HepG2 (cell line): Measurements from ENCODE around the gene TMEM158. TPM values are rescaled to one million over a fixed set of nuclear protein-coding genes. Genes with fewer than 3 reads are reported as not detected.

Experiments
- ATAC-seq: fragments of 200-7000 bp; cut with Tn5 transposase; 3 replicates; pipeline ENCODE4 v1.9.1; 2020; ENCODE audit warnings: mild to moderate bottlenecking, moderate library complexity
- BruUV-seq: library from RNA; stranded (reverse); fragments of 400-500 nt; replicated peaks from 2 replicates; lab custom pipeline; 2021; lab: Mats Ljungman, UMichigan
- CTCF ChIA-PET: fragments of 300-600 bp; formaldehyde crosslinking; extraction: SDS; loops from one replicate; lab custom pipeline; 2021; ENCODE audit warnings: low total read pairs, inconsistent platforms, low intra/inter-chr PET ratio; lab: Yijun Ruan, JAX
- POLR2A ChIA-PET: fragments of 350-600 bp; sonication (Branson Sonifier 250); formaldehyde crosslinking; loops from one replicate; lab custom pipeline; 2020; ENCODE audit warnings: antibody characterized with exemption, inconsistent platforms; lab: Yijun Ruan, JAX
- DNase-seq: peaks from one replicate; pipeline ENCODE4 v3.0.0-alpha.2; 2015; ENCODE audit warnings: low spot score
- FAIRE-seq: peaks from 3 replicates; lab custom pipeline; 2011; peaks lifted over from hg19 to GRCh38; lab: Jason Lieb, UNC
- H2AFZ ChIP-seq: one replicate; pipeline ENCODE4 v1.6.1; 2011; ENCODE audit warnings: low read length, inconsistent platforms
- H3K27ac ChIP-seq: fragments of 300-600 bp; 3 replicates; pipeline ENCODE4 v1.8.0; 2011; ENCODE audit warnings: mixed run types, mild to moderate bottlenecking, mixed read lengths, low read length, inconsistent platforms; ENCODE audit not compliant: insufficient read depth; ENCODE audit errors: extremely low read length
- H3K27me3 ChIP-seq, 2 experiments: fragments of 200-600 bp in 1 of 2; 2 replicates in 1 of 2; 3 replicates in 1 of 2; pipeline versions ENCODE4 v1.6.0 to v1.8.0; 2011; ENCODE audit warnings: low read length in 2 of 2, mild to moderate bottlenecking in 2 of 2, moderate library complexity in 2 of 2, inconsistent platforms in 1 of 2; ENCODE audit not compliant: insufficient read depth in 2 of 2, control insufficient read depth in 1 of 2
- H3K36me3 ChIP-seq, 2 experiments: fragments of 200-600 bp in 1 of 2; replicated peaks in 1 of 2; 2 replicates in 1 of 2; 3 replicates in 1 of 2; pipeline versions ENCODE4 v1.5.1 to v1.8.0; 2011; ENCODE audit warnings: low read length in 2 of 2, inconsistent platforms in 1 of 2; ENCODE audit not compliant: insufficient read depth in 2 of 2, control insufficient read depth in 1 of 2
- H3K4me1 ChIP-seq: 2 replicates; pipeline ENCODE4 v1.5.1; 2012; ENCODE audit warnings: low read length, inconsistent platforms; ENCODE audit not compliant: insufficient read depth
- H3K4me2 ChIP-seq: 2 replicates; pipeline ENCODE4 v1.6.0; 2011; ENCODE audit warnings: low read depth, low read length, inconsistent platforms
- H3K4me3 ChIP-seq, 3 experiments: fragments of 200-600 bp in 1 of 3; sonication (generic), shearing (Covaris generic) in 1 of 3; replicated peaks in 1 of 3; 2 replicates each; pipeline ENCODE4 v1.5.1; 2011 to 2016; ENCODE audit warnings: low read length in 3 of 3, inconsistent platforms in 2 of 3, low read depth in 2 of 3, mild to moderate bottlenecking in 2 of 3, control low read depth in 1 of 3, mixed read lengths in 1 of 3; ENCODE audit not compliant: insufficient read depth in 1 of 3
- H3K79me2 ChIP-seq: one replicate; pipeline ENCODE4 v1.6.1; 2011; ENCODE audit warnings: low read length, inconsistent platforms; ENCODE audit not compliant: insufficient read depth
- H3K9ac ChIP-seq: 2 replicates; pipeline ENCODE4 v1.6.0; 2011; ENCODE audit warnings: mild to moderate bottlenecking, low read depth, low read length, inconsistent platforms; ENCODE audit not compliant: insufficient read depth
- H3K9me3 ChIP-seq: 2 replicates; pipeline ENCODE4 v1.5.1; 2012; ENCODE audit warnings: mild to moderate bottlenecking, low read length
- H4K20me1 ChIP-seq: 2 replicates; pipeline ENCODE4 v1.6.0; 2011; ENCODE audit warnings: inconsistent platforms, mild to moderate bottlenecking, low read length, moderate library complexity; ENCODE audit not compliant: insufficient read depth
- CEBPB ChIP-seq: IDR thresholded peaks from 2 replicates; pipeline ENCODE4 v1.6.1; 2011; ENCODE audit warnings: low read depth, low read length, improper control_type of control experiment, borderline replicate concordance
- DPF2 ChIP-seq: sonication (generic); formaldehyde crosslinking; IDR thresholded peaks from 2 replicates; pipeline ENCODE4 v1.4.0; 2020; ENCODE audit warnings: mild to moderate bottlenecking, low read depth, missing genetic modification reagents, borderline replicate concordance
- WGBS: methylation state at CpG from one replicate; pipeline ENCODE4 v1.1.6; 2017; ENCODE audit warnings: low lambda C conversion rate; 5-methylcytosine and 5-hydroxymethylcytosine counted together
- in situ Hi-C: cut with HindIII; loops from 2 replicates; pipeline ENCODE4 v1.10.0; 2017; ENCODE audit warnings: low pct_unique_long_range_greater_than_20kb; ENCODE audit not compliant: extremely low pct_ligation_motif_present
- intact Hi-C: fragments of 100-400 bp; cut with micrococcal nuclease; formaldehyde crosslinking; loops from one replicate; pipeline ENCODE4 v1.10.0; 2022; ENCODE audit not compliant: unreplicated experiment
- polyA plus RNA-seq, 8 experiments: library from polyadenylated mRNA; depleted of rRNA in 3 of 8; stranded (reverse) in 7 of 8; unstranded in 1 of 8; fragments of >200 nt; fragmentation: Illumina TruSeq in 4 of 8; extraction: Trizol in 4 of 8; gene quantifications; 2 replicates each; pipeline versions ENCODE4 v1.2.1 to v1.2.3, GENCODE V29; 2011 to 2016; ENCODE audit warnings: low read depth in 4 of 8, missing spikeins in 1 of 8, mixed read lengths in 1 of 8; ENCODE audit not compliant: insufficient read depth in 1 of 8
- total RNA-seq, 5 experiments: library from RNA; depleted of rRNA; stranded (reverse); fragments of >200 nt; fragmentation: Illumina TruSeq; extraction: Trizol; gene quantifications; 2 replicates each; pipeline ENCODE4 v1.2.3, GENCODE V29; 2016; ENCODE audit warnings: low read depth in 1 of 5
- TF ChIP-seq, protein P1 (sequence below): sonication (generic); IDR thresholded peaks from 2 replicates; pipeline ENCODE4 v1.6.1; 2016; ENCODE audit warnings: low read depth, borderline replicate concordance

TMEM158 gene
- total and polyA plus RNA-seq, 2 of the 13 experiments (the other 11 are each of a cell fraction or from before 2014, with no cell fraction given): 0.13 TPM; not detected in 1

DNA sequence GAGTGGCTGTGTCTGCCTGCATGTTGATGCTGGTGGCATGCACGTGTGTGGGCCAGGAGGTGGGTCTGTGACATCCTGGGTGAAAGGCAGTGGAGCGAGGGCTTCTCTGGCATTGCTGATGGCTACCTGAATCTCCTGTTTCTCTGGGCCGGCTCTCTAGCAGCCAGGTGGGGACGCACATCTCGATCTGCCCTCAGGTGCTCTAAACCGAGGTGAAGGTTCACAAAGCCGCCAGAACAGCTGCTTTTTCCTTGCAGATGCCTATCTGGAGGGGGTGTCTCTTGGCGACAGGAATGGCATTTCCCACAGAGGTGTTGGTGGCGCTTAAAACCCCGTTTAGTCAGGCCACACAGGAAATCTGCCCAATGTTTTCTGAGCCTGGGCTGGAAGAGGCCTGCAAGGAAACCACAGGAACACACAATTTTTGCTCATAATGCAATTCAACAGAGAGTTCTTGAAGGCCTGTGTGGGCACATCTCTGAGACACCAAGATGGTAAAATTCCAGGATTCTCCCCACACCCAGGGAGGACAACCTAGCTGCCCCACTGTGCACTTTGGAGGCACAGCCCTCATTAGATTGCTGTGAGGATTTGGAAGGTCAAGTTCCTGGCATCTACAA lies 11.9 kb downstream of the TMEM158 start (continued):
- TF ChIP-seq, protein P1, sequence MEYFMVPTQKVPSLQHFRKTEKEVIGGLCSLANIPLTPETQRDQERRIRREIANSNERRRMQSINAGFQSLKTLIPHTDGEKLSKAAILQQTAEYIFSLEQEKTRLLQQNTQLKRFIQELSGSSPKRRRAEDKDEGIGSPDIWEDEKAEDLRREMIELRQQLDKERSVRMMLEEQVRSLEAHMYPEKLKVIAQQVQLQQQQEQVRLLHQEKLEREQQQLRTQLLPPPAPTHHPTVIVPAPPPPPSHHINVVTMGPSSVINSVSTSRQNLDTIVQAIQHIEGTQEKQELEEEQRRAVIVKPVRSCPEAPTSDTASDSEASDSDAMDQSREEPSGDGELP: no peak

DNA sequence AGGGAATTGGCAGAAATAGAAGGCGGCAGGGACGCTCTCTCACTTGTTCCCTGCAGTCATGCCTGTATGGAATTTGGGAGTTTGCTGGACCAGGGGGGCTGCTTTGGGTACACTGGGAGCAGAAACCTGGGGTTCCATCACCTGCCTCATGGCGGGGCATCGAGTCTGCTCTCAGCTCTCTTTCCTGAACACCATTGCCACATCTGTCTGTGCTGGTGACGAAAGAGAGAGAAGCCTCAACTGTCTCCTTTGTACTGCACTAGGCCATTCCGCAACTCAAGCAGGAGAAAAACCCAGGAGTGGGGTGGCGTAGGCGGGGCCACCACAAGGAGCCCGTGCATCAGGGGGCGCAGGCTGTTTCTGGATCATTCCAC lies 14.0 kb downstream of the TMEM158 start:
- H3K79me2 ChIP-seq: no peaks in the 10 kb centered on the region
- no peak overlapping the region for H3K4me3 ChIP-seq
- no peaks in the 10 kb centered on the region for H4K20me1 ChIP-seq
- ChIA-PET CTCF (interaction anchor here (3.0 kb wide), 1 partner anchor 171 kb away, joined by 37 read pairs; no protein-coding TSS in a partner anchor), POLR2A (no interaction called here)
- ATAC-seq (no peak), DNase-seq (no peak), FAIRE-seq (no peak)
- no TSS peak for BruUV-seq
- no peak overlapping the region for H2AFZ ChIP-seq
- H3K27ac ChIP-seq: no peak overlapping the region
- no peaks in the 10 kb centered on the region for H3K9me3 ChIP-seq
- H3K9ac ChIP-seq: no peak overlapping the region
- in situ Hi-C loops (loop anchor here (5.0 kb wide), 1 partner anchor 175 kb away; no protein-coding TSS in a partner anchor), intact Hi-C loops (no loop called here)
- H3K36me3 ChIP-seq: no peaks in the 10 kb centered on the region
- peaks cover 0 to 22% of the 10 kb centered on the region in 2 experiments; a peak in 3 of 5 replicates for H3K27me3 ChIP-seq
- WGBS: 48% methylated on average over 7 of the region's 10 CpGs
- no peaks in the 10 kb centered on the region for H3K4me1 ChIP-seq
- H3K4me2 ChIP-seq: no peak overlapping the region
- TF ChIP-seq DPF2 (CRISPR knock-in tag) (no peak), CEBPB (0 out of 2 replicates have a peak, but pooled peaks have one; percentile 3)
